HEK293T (cell line): ENCODE data around the gene OLFM2.

Experiments
- CTCF ChIA-PET: fragments of 350-600 bp; formaldehyde crosslinking; extraction: SDS; loops from one replicate; lab custom pipeline; 2021; ENCODE audit warnings: antibody characterized with exemption, inconsistent platforms; lab: Yijun Ruan, JAX
- POLR2A ChIA-PET: fragments of 350-600 bp; formaldehyde crosslinking; extraction: SDS; loops from one replicate; lab custom pipeline; 2020; ENCODE audit warnings: antibody characterized with exemption, inconsistent platforms; lab: Yijun Ruan, JAX
- DNase-seq: peaks from one replicate; pipeline ENCODE4 v3.0.0; 2012; ENCODE audit warnings: mixed read lengths; ENCODE audit errors: extremely low spot score
- ARNT ChIP-seq: fragments of 450-650 bp; IDR thresholded peaks from 2 replicates; pipeline ENCODE4 v1.6.1; 2017; ENCODE audit warnings: mild to moderate bottlenecking
- BHLHE40 ChIP-seq: fragments of 450-650 bp; IDR thresholded peaks from 2 replicates; pipeline ENCODE4 v1.6.1; 2016; ENCODE audit warnings: mild to moderate bottlenecking, moderate library complexity, borderline replicate concordance
- CTBP1 ChIP-seq: fragments of 450-650 bp; IDR thresholded peaks from 2 replicates; pipeline ENCODE4 v1.6.1; 2016; ENCODE audit warnings: borderline replicate concordance
- ELF4 ChIP-seq: fragments of 450-650 bp; IDR thresholded peaks from 2 replicates; pipeline ENCODE4 v1.6.1; 2017; ENCODE audit warnings: antibody characterized with exemption
- FOXA1 ChIP-seq: fragments of 450-650 bp; IDR thresholded peaks from 2 replicates; pipeline ENCODE4 v1.6.1; 2016; ENCODE audit warnings: mild to moderate bottlenecking
- FOXK2 ChIP-seq: fragments of 450-650 bp; IDR thresholded peaks from 2 replicates; pipeline ENCODE4 v1.6.1; 2016; ENCODE audit warnings: mild to moderate bottlenecking
- FOXM1 ChIP-seq: fragments of 450-650 bp; IDR thresholded peaks from 2 replicates; pipeline ENCODE4 v1.6.1; 2017; ENCODE audit warnings: mild to moderate bottlenecking, borderline replicate concordance
- HDGF ChIP-seq: fragments of 450-650 bp; IDR thresholded peaks from 2 replicates; pipeline ENCODE4 v1.6.1; 2017; ENCODE audit warnings: antibody characterized with exemption, borderline replicate concordance
- L3MBTL2 ChIP-seq: fragments of 450-650 bp; conservative IDR thresholded peaks from 2 replicates; pipeline ENCODE4 v1.6.1; 2016; ENCODE audit warnings: mild to moderate bottlenecking
- LEF1 ChIP-seq: fragments of 450-650 bp; IDR thresholded peaks from 2 replicates; pipeline ENCODE4 v1.6.1; 2017; ENCODE audit warnings: mild to moderate bottlenecking, borderline replicate concordance
- NFRKB ChIP-seq: fragments of 450-650 bp; IDR thresholded peaks from 2 replicates; pipeline ENCODE4 v1.6.1; 2016; ENCODE audit warnings: mild to moderate bottlenecking, moderate library complexity
- PKNOX1 ChIP-seq: fragments of 450-650 bp; IDR thresholded peaks from 2 replicates; pipeline ENCODE4 v1.6.1; 2016
- SP1 ChIP-seq: fragments of 450-650 bp; IDR thresholded peaks from 2 replicates; pipeline ENCODE4 v1.6.1; 2017
- SUZ12 ChIP-seq: fragments of 450-650 bp; IDR thresholded peaks from 2 replicates; pipeline ENCODE4 v1.6.1; 2016; ENCODE audit warnings: mild to moderate bottlenecking
- TARDBP ChIP-seq: fragments of 450-650 bp; IDR thresholded peaks from 2 replicates; pipeline ENCODE4 v1.6.1; 2016
- ZNF384 ChIP-seq: fragments of 450-650 bp; IDR thresholded peaks from 2 replicates; pipeline ENCODE4 v1.6.1; 2016

OLFM2 gene

GRCh38 chr19:9862938-9863337 is 73.4 kb downstream of the OLFM2 start:
- no peak for DNase-seq
- ChIA-PET CTCF (interaction anchor here (0.6 kb wide), 1 partner anchor 127 kb away, joined by 3 read pairs; no protein-coding TSS in a partner anchor), POLR2A (no interaction called here)
- TF ChIP-seq CTBP1 (no peak), BHLHE40 (no peak), ARNT (no peak), FOXM1 (no peak), ZNF384 (no peak), FOXA1 (no peak), ELF4 (no peak), NFRKB (no peak), PKNOX1 (no peak), SP1 (no peak), HDGF (no peak)

- TF ChIP-seq FOXA1 (no peak), ZNF384 (no peak), BHLHE40 (no peak), LEF1 (no peak), ELF4 (no peak), PKNOX1 (no peak), TARDBP (no peak), FOXM1 (no peak), SP1 (no peak), NFRKB (no peak), L3MBTL2 (no peak), HDGF (no peak), SUZ12 (no peak), FOXK2 (no peak), CTBP1 (no peak), ARNT (no peak)
- ChIA-PET POLR2A (no interaction called here), CTCF (no interaction called here)
- no peak for DNase-seq
Measured at GRCh38 chr19:9861503-9861902, 74.8 kb downstream of the OLFM2 start.

GRCh38 chr19:9860407-9860806 is 75.9 kb downstream of the OLFM2 start:
- TF ChIP-seq ARNT (no peak), ELF4 (no peak), FOXK2 (no peak), NFRKB (no peak), L3MBTL2 (no peak), SUZ12 (no peak), BHLHE40 (no peak), LEF1 (no peak), FOXA1 (no peak), SP1 (no peak), HDGF (no peak), FOXM1 (no peak), CTBP1 (no peak), ZNF384 (no peak), TARDBP (no peak), PKNOX1 (no peak)
- POLR2A ChIA-PET = no interaction called here
- CTCF ChIA-PET = no interaction called here
- no peak for DNase-seq

GRCh38 chr19:9858766-9859165 is 77.5 kb downstream of the OLFM2 start:
- POLR2A ChIA-PET = no interaction called here
- no peak for DNase-seq
- no peak for TF ChIP-seq L3MBTL2
- TF ChIP-seq BHLHE40 = no peak
- TF ChIP-seq ARNT = no peak
- TF ChIP-seq ELF4 = no peak
- TF ChIP-seq SUZ12 = no peak
- TF ChIP-seq ZNF384 = no peak
- TF ChIP-seq CTBP1 = peak; percentile 52; the same call in 1 of the 2 replicates
- no peak for TF ChIP-seq PKNOX1
- no peak for TF ChIP-seq FOXM1
- CTCF ChIA-PET = no interaction called here

- ChIA-PET CTCF (no interaction called here), POLR2A (no interaction called here)
- no peak for DNase-seq
Measured at GRCh38 chr19:9857920-9858746, 78.2 kb downstream of the OLFM2 start.

More at GRCh38 chr19:9857920-9858746, 78.2 kb downstream of the OLFM2 start:
- no peak for TF ChIP-seq FOXA1
- no peak for TF ChIP-seq L3MBTL2
- TF ChIP-seq SUZ12 = no peak
- no peak for TF ChIP-seq FOXM1
- no peak for TF ChIP-seq CTBP1
- TF ChIP-seq FOXK2 = no peak
- no peak for TF ChIP-seq ELF4
- no peak for TF ChIP-seq ARNT
